Right ventricle myocardium superior (tissue), 1 donor: ENCODE data around the gene ATP2B3. TPM values are rescaled to one million over a fixed set of nuclear protein-coding genes. Genes with fewer than 3 reads are reported as not detected.

Source experiments
- ATAC-seq: fragments of 200-7000 bp; cut with Tn5 transposase; one replicate; pipeline ENCODE4 v1.9.1; 2020; ENCODE audit warnings: mild to moderate bottlenecking; ENCODE audit not compliant: poor library complexity
- DNase-seq: peaks from one replicate; pipeline ENCODE4 v3.0.0-alpha.2; 2020
- intact Hi-C: fragments of 100-400 bp; cut with DNase I; formaldehyde crosslinking; loops from one replicate; pipeline ENCODE4 v1.11.2; 2022
- total RNA-seq: library from RNA; stranded (reverse); fragmentation: NEBNext Ultra II Directional; extraction: Animal tissue kit (Norgen Biotek cat#: 25700); gene quantifications from one replicate; pipeline ENCODE4 v1.2.1, GENCODE V29; 2021
- donor health status: DM: no; HTN: yes; CAD: no; lungs with severe emphysema.

Gene ATP2B3
- total RNA-seq, 1 donor from 2014 or later = not detected

DNA sequence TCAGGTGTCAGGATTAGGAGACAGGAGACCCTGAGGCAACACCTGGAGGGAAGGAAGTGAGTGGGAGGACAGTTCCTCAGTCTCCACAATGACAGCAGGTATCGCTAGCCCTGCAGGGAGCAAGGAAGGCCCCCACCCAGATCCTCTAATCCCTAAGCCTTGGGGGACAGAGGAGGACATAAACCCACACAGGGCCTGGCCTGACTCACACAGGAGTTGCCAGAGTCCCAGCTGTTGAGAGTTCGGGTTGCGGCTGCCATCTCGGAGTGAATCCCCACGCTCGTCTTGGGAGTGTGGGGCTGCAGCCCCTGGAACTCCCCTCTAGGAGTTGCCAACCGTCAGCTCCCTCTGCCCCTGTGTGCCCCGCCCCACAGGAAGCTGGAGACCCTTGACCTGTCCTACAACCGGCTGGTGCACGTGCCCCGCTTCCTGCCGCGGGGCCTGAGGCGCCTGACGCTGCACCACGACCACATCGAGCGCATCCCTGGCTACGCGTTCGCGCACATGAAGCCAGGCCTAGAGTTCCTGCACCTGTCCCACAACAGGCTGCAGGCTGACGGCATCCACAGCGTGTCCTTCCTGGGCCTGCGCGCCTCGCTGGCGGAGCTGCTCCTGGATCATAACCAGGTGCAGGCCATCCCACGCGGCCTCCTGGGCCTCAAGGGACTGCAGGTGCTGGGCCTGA lies 31.9 kb upstream of the ATP2B3 start:
- ATAC-seq (no peak), DNase-seq (no peak)
- intact Hi-C loops = no loop called here

DNA sequence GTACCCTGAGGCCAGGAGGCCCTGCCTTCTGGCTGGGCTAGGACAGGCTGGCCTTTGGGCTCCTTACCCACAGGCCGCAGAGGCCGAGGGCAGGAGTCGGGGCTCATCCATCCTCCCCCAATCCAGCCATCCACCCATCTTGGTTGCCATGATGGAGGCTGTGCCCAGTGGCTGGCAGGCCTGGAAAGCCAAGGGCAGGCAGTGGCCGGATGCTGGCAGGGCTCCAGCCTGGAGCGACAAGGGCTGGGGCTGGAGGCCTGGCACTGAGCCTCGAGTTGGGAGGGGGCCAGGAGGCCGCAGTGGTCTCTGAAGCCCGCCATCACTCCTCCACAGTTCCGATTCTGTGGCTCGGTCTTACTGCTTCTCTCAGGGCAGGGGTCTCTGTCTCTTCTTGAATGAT lies 31.3 kb upstream of the ATP2B3 start:
- DNase-seq (no peak), ATAC-seq (no peak)
- intact Hi-C loops = no loop called here

GRCh38 chrX:153487590-153488071 lies 29.8 kb upstream of the ATP2B3 start:
- intact Hi-C loops = no loop called here
- DNase-seq = peak; percentile 53
- ATAC-seq = peak; percentile 21

- intact Hi-C loops = no loop called here
- ATAC-seq = peak; percentile 67
- peak; percentile 59 for DNase-seq
These were observed 29.1 kb upstream of the ATP2B3 start for GRCh38 chrX:153488231-153488914.

DNA sequence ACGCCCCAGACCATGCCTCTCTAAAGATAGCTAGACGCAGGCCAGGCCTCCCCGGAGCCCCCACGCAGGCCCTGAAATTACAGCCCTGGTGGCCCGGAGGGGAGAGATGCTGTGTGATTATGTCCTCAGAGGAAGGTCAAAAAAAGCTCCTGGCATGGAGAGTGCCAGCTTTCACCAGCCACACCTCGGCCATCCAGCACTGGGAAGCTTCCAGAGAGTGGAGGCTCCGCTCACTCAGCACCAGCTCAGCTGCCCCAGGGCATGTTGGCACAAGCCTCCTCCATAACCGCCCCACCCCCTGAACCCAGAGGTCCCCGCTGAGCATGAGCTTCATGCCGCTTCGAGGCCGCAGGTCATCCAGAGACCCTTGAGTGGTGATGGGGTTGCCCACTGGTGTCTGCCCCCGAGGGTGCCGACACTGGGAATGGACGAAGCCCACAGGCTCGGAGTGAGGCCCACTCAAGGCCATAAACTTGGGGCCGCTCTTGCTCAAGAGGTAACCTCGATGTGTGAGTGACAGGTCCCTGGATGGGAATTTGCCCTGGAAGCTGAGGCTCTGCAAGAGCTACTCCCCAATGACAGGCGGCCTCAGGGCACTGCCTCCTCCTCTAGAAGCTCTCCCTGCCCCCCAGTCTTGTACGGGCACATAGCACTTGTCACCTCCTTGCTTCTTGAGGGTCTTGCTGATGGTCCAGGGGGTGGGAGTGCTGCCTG lies 27.1 kb upstream of the ATP2B3 start:
- ATAC-seq = no peak
- intact Hi-C loops = no loop called here

DNA sequence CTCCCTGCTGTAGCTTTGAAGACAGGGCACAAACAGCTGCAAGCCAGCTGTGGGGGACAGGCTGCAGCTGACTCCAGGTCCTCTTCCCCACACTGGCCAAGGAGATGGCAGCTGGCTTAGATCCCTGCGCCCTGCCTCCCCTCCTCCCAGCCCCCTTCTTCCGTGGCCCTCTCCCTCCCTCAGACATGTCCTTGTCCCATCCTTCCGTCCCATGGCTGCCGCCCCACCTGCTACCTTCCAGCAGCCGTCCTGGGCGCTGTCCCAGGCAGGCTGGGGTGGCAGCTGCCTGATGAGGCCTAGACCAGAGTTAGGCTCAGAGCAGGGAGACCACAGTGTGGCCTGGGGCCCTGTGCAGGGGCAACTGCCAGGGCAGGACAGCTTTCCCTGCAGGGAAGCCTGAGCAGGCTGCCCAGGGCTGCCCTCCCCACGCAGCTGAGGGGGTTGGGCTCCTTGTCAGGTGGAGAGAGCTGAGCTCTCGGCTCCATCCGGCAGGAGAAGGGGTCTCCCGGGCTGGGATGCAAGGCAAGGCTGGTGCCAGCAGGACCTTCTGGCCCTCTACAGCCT lies 26.0 kb upstream of the ATP2B3 start:
- ATAC-seq = no peak
- intact Hi-C loops = no loop called here

More for the DNA sequence above, 27.1 kb upstream of the ATP2B3 start:
- DNase-seq = no peak

GRCh38 chrX:153491918-153492317 lies 25.5 kb upstream of the ATP2B3 start:
- intact Hi-C loops = no loop called here
- DNase-seq = no peak
- ATAC-seq = no peak

More for the DNA sequence above, 26.0 kb upstream of the ATP2B3 start:
- no peak for DNase-seq

DNA sequence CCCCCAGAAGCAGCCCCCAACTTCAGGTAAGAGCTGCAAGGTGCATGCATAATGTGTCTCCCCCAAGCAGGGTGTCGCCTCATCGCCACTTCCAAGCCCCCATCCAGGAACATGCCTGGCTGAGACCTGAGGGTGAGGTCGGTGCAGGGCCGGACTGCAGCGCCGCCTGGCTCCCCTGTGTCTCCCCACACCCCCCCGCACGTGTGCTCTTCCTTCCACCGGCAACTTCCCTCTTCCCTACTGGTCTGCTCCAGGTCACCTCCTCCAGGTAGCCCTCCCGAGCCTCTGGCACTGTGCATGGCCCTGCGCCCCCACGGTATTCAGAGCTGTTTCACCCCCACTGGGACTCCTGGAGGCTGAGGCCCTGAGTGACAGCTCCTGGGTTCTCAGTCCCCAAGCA lies 24.9 kb upstream of the ATP2B3 start:
- DNase-seq (no peak), ATAC-seq (no peak)
- intact Hi-C loops = no loop called here

DNA sequence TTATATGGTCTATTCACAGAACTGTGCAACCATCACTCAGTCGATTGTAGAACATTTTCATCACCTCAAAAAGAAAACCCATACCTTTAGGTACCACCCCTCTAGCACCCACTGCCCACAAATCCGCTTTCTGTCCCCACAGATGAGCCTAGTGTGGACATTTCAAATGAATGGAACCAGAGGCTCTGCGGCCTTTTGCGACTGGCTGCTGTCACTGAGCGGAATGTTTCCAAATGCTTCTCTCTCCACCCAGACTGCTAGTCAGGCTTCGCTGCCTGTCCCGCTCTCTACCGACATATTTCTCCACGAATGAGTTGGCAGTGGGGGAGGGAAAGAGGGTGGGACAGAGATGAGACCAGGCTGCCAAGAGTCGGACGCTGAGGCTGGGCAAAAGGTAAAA lies 24.4 kb upstream of the ATP2B3 start:
- ATAC-seq (no peak), DNase-seq (no peak)
- intact Hi-C loops = no loop called here

DNA sequence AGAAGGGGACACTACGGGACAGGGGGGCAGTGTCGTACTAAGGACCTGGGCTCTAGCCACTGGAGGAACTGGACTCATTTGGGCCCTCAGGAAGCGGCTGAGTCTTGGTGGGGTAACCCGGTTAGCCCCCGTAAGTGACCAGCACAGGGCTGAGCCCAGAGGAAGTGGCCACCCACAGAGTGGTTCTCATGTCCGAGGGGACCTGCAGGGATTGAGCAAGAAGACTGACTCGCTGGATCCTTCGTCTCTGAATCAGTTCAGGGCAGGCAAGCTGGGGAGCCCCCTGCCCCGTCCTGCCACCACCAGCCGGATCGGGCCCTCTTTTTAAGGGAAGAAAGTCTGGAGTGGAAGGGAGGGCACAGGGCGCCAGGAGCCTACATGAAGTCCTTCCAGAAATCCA lies 23.4 kb upstream of the ATP2B3 start:
- DNase-seq (no peak), ATAC-seq (no peak)
- intact Hi-C loops = no loop called here

DNA sequence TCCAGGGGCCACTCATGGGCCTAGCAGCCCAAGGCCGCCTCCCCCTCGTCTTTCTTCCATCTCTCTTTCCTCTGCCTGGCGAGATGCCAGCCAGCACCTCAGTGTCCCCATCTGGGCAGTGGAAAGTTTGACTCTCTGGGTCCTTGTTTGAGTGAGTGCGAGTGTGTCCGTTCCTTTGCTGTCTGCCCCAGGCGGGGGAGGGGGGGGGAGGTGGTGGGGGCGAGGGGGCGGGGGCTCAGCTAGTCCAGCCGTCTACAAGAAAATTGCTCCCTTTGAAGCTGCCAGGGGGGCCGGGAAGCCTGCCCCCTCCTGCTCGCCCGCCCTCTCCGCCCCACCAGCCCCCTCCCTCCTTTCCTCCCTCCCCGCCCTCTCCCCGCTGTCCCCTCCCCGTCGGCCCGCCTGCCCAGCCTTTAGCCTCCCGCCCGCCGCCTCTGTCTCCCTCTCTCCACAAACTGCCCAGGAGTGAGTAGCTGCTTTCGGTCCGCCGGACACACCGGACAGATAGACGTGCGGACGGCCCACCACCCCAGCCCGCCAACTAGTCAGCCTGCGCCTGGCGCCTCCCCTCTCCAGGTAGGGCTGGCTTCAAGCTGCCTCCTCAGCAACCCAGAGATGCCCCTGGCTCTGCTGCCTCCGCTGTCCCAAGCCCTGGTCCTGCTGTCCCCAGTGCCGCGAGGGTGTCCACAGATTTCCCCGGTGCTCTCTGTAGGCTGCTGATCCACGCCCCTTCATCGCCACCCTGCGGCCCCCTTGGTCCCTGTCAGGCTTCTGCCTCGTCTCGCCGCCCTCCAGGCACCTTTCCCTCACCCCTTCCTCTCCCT lies 22.7 kb upstream of the ATP2B3 start, which contains the start of gene BGN:
BGN (plus strand) TSS at position 440 of the 821 bp plus-strand sequence. CDS start 9,652 bp downstream, outside the sequence.
- intact Hi-C loops = no loop called here
- peak; percentile 52 for ATAC-seq

DNA sequence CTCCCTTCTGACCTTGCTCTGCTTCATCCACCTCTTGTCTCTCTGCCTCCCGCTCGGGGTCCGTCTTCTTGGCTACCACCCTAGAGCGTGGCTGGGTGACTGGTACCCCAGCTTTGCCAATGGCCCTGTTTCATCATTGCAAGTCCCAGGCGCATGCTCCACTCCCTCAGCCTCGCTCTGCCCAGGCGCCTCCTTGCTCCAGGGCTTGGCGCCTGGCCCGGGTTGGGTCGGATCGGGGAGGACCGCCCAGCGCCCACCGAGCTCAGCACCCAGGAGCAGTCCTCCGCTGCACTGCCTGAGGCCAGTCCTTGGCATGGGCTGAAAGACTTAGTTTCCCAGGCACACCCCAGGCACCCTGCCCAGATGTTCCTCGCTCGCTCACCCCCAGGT lies 22.1 kb upstream of the ATP2B3 start:
- intact Hi-C loops = no loop called here
- ATAC-seq (peak; percentile 47), DNase-seq (peak; percentile 55)

More for the DNA sequence above, 22.7 kb upstream of the ATP2B3 start, which contains the start of gene BGN:
- DNase-seq = peak; percentile 58

DNA sequence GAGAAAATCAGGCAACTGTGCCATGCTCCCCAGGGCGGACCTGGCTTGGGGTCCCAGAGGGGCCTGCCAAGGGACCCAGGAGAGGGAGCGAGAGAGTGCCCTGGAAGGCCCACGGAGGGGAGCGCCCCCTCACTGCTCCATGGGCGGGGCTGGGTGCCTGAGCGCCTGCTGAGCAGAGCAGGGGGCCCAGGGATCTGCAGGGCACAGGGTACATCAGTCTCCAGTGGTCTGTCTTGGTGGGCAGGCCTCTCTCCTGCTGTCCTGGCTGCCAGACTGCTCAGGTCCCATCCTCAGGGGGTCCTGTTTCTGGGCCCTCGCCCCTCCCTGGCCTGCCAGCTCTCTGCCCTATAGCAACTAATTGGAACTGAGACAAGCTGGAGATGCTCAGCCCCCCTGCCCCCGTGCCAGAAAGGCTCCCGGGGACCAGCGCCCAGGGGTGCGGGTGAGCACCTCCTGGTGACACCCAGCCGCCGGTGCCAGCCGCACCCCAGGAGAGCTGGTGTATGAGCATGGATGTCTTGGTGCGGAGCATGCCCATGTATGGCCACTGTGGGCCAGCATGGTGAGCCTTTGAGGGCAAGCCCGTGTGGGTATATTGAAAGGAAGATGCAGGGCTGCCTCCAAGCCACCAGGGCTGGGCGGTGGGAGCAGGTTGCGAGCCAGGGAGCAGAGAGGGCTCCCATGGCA lies 21.4 kb upstream of the ATP2B3 start:
- ATAC-seq (no peak), DNase-seq (no peak)
- intact Hi-C loops = no loop called here

DNA sequence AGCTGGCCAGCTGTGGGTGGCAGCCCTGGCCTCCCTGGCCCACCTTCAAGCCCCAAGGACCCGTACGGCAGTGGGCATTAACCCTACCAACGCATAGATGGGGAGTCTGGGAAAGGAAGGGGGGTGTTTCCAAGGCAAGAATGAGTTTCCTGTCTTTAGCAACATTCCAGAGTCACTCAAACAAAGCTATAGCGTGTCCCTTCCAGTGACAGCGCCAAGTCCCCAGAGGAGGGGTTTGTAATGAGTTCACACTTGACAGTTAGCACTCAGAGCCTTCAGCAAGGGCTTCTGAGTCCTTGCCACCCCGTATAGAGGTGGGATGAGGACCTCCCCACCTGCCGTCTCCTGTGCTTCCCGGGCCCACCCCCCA lies 20.9 kb upstream of the ATP2B3 start:
- DNase-seq (no peak), ATAC-seq (no peak)
- intact Hi-C loops = no loop called here

DNA sequence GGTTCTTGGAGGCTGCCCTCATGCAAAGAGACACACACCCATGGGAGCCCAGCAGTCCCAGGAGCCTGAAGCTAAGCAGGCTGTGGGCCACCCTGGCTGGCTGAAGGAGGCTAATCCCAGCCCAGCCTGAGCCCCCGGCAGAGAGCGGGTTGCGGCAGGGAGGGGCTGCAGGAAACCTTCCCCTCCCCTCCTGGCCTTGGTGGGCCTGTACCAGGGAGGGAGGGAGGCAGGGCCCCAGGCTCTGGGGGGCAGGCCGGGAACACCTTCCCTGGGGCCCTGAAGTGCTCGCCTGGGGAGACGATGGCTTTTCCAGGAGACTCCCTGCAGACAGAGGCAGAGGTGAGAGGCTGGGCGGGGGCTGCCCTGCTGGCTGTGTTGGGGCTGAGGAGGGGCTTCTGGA lies 19.0 kb upstream of the ATP2B3 start:
- no peak for ATAC-seq
- no peak for DNase-seq
- intact Hi-C loops = no loop called here

DNA sequence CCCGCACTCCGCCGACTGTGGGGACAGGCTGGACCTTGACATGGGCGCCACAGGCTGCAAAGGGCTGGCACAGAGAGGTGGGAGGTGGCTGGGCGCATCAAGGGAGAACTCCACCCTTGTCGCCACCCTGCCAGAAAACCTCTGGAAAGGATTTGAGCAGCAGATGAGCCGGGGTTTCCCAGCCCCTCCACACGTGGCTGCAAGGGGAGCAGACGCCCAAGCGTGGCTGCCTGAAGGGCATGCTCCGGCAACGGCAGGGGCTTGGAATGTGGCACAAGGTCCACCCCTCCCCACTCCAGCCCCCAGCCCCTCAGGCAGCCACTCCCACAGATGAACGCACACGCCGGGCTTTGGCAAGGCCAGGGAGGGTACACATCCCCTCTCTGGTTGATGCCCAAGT lies 18.1 kb upstream of the ATP2B3 start:
- ATAC-seq = no peak
- intact Hi-C loops = no loop called here
- DNase-seq = no peak

DNA sequence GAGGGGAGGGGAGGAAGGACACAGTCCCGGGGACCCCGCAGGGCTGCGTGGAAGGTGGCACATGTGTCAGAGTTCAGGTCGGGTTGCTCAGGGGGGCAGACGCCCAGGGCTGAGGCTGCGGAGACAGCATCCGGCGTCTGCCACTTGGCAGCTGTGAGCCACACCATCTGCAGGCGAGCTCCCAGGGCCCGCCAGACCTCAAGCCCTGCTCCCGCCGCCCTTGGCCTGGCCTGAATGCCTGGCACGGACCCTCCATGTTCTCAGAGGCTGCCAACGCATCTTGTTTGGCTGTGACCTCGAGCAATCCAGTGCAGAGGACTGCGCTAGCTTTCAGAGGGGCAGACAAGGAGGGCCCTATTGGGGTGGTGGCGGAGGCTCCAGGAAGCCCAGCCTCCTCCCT lies 17.6 kb upstream of the ATP2B3 start:
- DNase-seq = peak; percentile 68
- ATAC-seq = peak; percentile 72
- intact Hi-C loops = no loop called here

- intact Hi-C loops = no loop called here
- DNase-seq (no peak), ATAC-seq (no peak)
These were observed 16.7 kb upstream of the ATP2B3 start for GRCh38 chrX:153500676-153501280.
